ENCODE measurements around the gene LRRK1. TPM values are rescaled to one million over a fixed set of nuclear protein-coding genes. Genes with fewer than 3 reads are reported as not detected.

LRRK1 gene
- total and polyA plus RNA-seq, 2 of the 13 experiments (the other 11 are each of a cell fraction or from before 2014, with no cell fraction given): 0.13 to 1.2 TPM

GRCh38 chr15:100908466-100908865 lies 10.7 kb upstream of the LRRK1 start (continued):
- no peak for TF ChIP-seq AHDC1 (CRISPR knock-in tag; IDR thresholded peaks at IDR 0.05; ENCODE audit: borderline replicate concordance)
- no peak for TF ChIP-seq DRAP1 (CRISPR knock-in tag; IDR thresholded peaks at IDR 0.05)
- no peak for TF ChIP-seq ZNF607 (CRISPR knock-in tag; IDR thresholded peaks at IDR 0.05; ENCODE audit: borderline replicate concordance)
- no peak for TF ChIP-seq ZFYVE20 (CRISPR knock-in tag; IDR thresholded peaks at IDR 0.05; ENCODE audit: borderline replicate concordance, low read depth)
- no peak for TF ChIP-seq ZNF274 (CRISPR knock-in tag; IDR thresholded peaks at IDR 0.05)

GRCh38 chr15:100909565-100909964 lies 9.6 kb upstream of the LRRK1 start:
- no peaks in the 10 kb centered on the region for H4K20me1 ChIP-seq (ENCODE audit: insufficient read depth, low read length)
- WGBS (ENCODE audit: low lambda C conversion rate): 51% methylated on average over 4 of the region's 4 CpGs
- no peak for FAIRE-seq
- no peaks in the 10 kb centered on the region for H3K4me1 ChIP-seq (ENCODE audit: insufficient read depth, low read length)
- ATAC-seq: no peak
- TF ChIP-seq RFX5 (IDR thresholded peaks at IDR 0.05; ENCODE audit: low read depth, low read length) (no peak), ZNF772 (CRISPR knock-in tag; IDR thresholded peaks at IDR 0.05) (no peak), ISL2 (CRISPR knock-in tag; IDR thresholded peaks at IDR 0.05) (no peak), ESRRA (CRISPR knock-in tag; IDR thresholded peaks at IDR 0.05; ENCODE audit: low read depth) (no peak), CENPBD1 (CRISPR knock-in tag; IDR thresholded peaks at IDR 0.05; ENCODE audit: borderline replicate concordance, low read depth) (no peak), PBX3 (CRISPR knock-in tag; IDR thresholded peaks at IDR 0.05; ENCODE audit: borderline replicate concordance) (no peak), NPAS2 (CRISPR knock-in tag; IDR thresholded peaks at IDR 0.05; ENCODE audit: borderline replicate concordance) (no peak), CENPT (CRISPR knock-in tag; IDR thresholded peaks at IDR 0.05; ENCODE audit: low read depth) (no peak), NR3C1 (CRISPR knock-in tag; IDR thresholded peaks at IDR 0.05) (no peak), MEIS1 (CRISPR knock-in tag; IDR thresholded peaks at IDR 0.05; ENCODE audit: borderline replicate concordance) (no peak)
- peaks cover 2 to 35% of the 10 kb centered on the region in 2 experiments; a peak in 4 of 5 replicates for H3K27me3 ChIP-seq (ENCODE audit: control insufficient read depth in 1 of 2, insufficient read depth in 2 of 2, low read length in 2 of 2)
- H3K9ac ChIP-seq (ENCODE audit: insufficient read depth, low read depth, low read length): no peak overlapping the region
- in situ Hi-C loops (cut with HindIII; ENCODE audit: extremely low pct_ligation_motif_present, low pct_unique_long_range_greater_than_20kb): loop anchor here (25.0 kb wide), 1 partner anchor 353 kb away; the partner anchor contains the start of gene CHSY1
- no peak overlapping the region for H2AFZ ChIP-seq (ENCODE audit: low read length)
- H3K36me3 ChIP-seq (replicated peaks in 1 of 2; ENCODE audit: control insufficient read depth in 1 of 2, insufficient read depth in 2 of 2, low read length in 2 of 2): no peaks in the 10 kb centered on the region
- no peak for DNase-seq (ENCODE audit: low spot score)
- H3K27ac ChIP-seq (ENCODE audit: extremely low read length, insufficient read depth, low read length): no peak overlapping the region
- intact Hi-C loops (cut with micrococcal nuclease; ENCODE audit: unreplicated experiment): no loop called here
- CTCF ChIA-PET (ENCODE audit: low intra/inter-chr PET ratio, low total read pairs): no interaction called here
- no peak overlapping the region for H3K4me2 ChIP-seq (ENCODE audit: low read depth, low read length)
- H3K9me3 ChIP-seq (ENCODE audit: low read length): 0 out of 2 replicates have a peak, but pooled peaks cover 4% of the 10 kb centered on the region
- no TSS peak for BruUV-seq (replicated peaks)
- H3K4me3 ChIP-seq (replicated peaks in 1 of 3; ENCODE audit: insufficient read depth in 1 of 3, low read depth in 2 of 3, low read length in 3 of 3): no peak overlapping the region
- POLR2A ChIA-PET: no interaction called here
- no peaks in the 10 kb centered on the region for H3K79me2 ChIP-seq (ENCODE audit: insufficient read depth, low read length)
